Measurements from ENCODE around the gene STRN4. TPM values are rescaled to one million over a fixed set of nuclear protein-coding genes. Genes with fewer than 3 reads are reported as not detected.

STRN4 gene
- total and polyA plus RNA-seq, 12 donors, result 43.3 to 63.3 (median 50.3) TPM

DNA sequence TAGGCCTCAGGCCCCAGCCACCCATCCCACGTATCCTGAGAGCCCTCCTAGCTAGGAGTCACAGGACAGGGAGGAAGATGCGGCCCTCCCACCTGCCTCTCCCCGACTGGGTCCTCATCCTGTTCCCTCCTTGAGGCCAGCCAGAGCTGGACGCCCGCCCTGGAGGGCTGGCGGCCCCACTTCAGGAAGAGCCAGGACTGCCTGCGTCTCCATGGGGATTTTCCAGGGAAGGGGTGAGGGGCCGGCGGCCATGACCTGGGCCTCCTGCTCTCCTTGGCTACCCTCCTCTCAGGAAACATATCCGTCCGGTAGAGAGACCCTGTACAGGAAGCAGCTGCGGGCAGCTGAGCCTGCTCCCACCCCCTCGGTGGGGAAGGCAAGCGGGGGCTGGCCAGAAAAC lies 18.0 kb downstream of the STRN4 start:
- no peaks in the 10 kb centered on the region for H3K9me3 ChIP-seq
- peak overlapping the region in 4 of 10 donors; percentile 20 to 38 (median 29) for H3K4me3 ChIP-seq
- ATAC-seq (peak; percentile 20 to 88 (median 75)), DNase-seq (peak; percentile 60 to 67)
- H3K4me1 ChIP-seq, result peaks cover 9 to 64% (median 32%) of the 10 kb centered on the region in 9 donors
- intact Hi-C loops (cut with DNase I), result loop anchor here in 7 of 10 donors (1.0 to 2.0 kb wide), 3 partner anchors 15 to 24 kb away; no protein-coding TSS in a partner anchor
- H3K27ac ChIP-seq, result peak overlapping the region in 9 of 10 donors; percentile 34 to 84 (median 77)
- 49 to 69% methylated on average over 14 of the region's 14 CpGs for WGBS, 2 donors
- H3K27me3 ChIP-seq, result no peaks in the 10 kb centered on the region
- peaks cover 4 to 100% (median 87%) of the 10 kb centered on the region in 9 donors for H3K36me3 ChIP-seq
- no peak for TF ChIP-seq CTCF (IDR thresholded peaks at IDR 0.05)

DNA sequence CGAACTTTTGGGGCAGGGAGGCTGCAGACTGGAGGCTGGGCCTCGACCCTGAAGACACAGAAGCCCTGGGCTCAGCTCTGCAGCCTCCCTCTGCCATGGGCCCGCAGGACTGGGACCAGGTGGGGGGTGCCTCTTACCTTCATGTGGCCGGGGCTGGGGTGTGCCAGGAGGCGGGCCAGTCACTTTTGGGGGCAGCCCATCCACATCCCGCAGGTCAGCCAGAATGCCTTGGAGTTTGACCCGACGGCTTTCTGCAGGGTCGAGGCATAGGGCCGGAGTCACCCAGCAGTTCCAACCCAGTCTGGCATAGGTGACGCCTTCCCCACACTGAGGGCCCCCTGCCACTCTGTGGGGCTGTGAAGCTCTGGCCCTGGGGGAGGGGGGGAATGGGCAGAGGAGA lies 18.5 kb downstream of the STRN4 start:
- peak overlapping the region in 9 of 10 donors; percentile 34 to 84 (median 77) for H3K27ac ChIP-seq
- no peak for DNase-seq
- peaks cover 9 to 60% (median 32%) of the 10 kb centered on the region in 9 donors for H3K4me1 ChIP-seq
- TF ChIP-seq CTCF (IDR thresholded peaks at IDR 0.05), result no peak
- intact Hi-C loops (cut with DNase I), result loop anchor here in 7 of 10 donors (1.0 to 2.0 kb wide), 3 partner anchors 14 to 23 kb away; no protein-coding TSS in a partner anchor
- H3K36me3 ChIP-seq, result peaks cover 6 to 100% (median 87%) of the 10 kb centered on the region in 9 donors
- peak in 1 of 8 donors; percentile 1 for ATAC-seq
- no peaks in the 10 kb centered on the region for H3K27me3 ChIP-seq
- 70 to 73% methylated on average over 11 of the region's 11 CpGs for WGBS, 2 donors
- H3K9me3 ChIP-seq, result no peaks in the 10 kb centered on the region
- peak overlapping the region in 4 of 10 donors; percentile 20 to 38 (median 29) for H3K4me3 ChIP-seq

GRCh38 chr19:46726971-46727501 lies 19.2 kb downstream of the STRN4 start:
- H3K27ac ChIP-seq, result peak overlapping the region in 7 of 10 donors; percentile 69 to 84 (median 78)
- no peak for TF ChIP-seq CTCF (IDR thresholded peaks at IDR 0.05)
- peaks cover 6 to 100% (median 88%) of the 10 kb centered on the region in 9 donors for H3K36me3 ChIP-seq
- intact Hi-C loops (cut with DNase I), result no loop called here
- WGBS, 2 donors, result 56 to 60% methylated on average over 14 of the region's 14 CpGs
- DNase-seq, result no peak
- H3K4me3 ChIP-seq, result peak overlapping the region in 3 of 10 donors; percentile 20 to 31 (median 20)
- no peaks in the 10 kb centered on the region for H3K27me3 ChIP-seq
- no peak for ATAC-seq
- H3K4me1 ChIP-seq, result peaks cover 9 to 61% (median 32%) of the 10 kb centered on the region in 9 donors
- H3K9me3 ChIP-seq, result no peaks in the 10 kb centered on the region

DNA sequence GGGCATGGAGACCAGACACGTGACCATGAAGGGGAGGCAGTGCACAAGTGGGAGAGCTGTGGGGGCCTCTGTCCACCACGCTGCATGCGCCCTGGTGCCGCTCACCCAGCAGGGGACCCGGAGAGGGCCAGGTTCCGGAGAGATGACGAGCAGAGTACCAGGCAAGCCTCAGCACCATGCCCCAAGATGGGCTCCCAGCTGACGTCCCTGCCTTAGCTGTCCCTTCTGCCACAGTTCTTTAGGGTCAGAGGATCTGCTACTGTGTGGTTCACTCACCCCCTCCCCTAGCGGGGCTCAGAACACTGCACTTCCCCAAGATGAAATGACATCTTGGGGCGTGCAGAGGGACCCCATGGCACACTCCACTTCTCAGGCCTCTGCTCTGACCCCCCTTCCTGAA lies 19.7 kb downstream of the STRN4 start:
- DNase-seq (no peak), ATAC-seq (no peak)
- H3K27me3 ChIP-seq, result no peaks in the 10 kb centered on the region
- peaks cover 6 to 100% (median 88%) of the 10 kb centered on the region in 9 donors for H3K36me3 ChIP-seq
- H3K27ac ChIP-seq, result peak overlapping the region in 5 of 10 donors; percentile 69 to 82 (median 77)
- peak overlapping the region in 3 of 10 donors; percentile 20 to 31 (median 20) for H3K4me3 ChIP-seq
- no peaks in the 10 kb centered on the region for H3K9me3 ChIP-seq
- peaks cover 9 to 57% (median 32%) of the 10 kb centered on the region in 9 donors for H3K4me1 ChIP-seq
- intact Hi-C loops (cut with DNase I), result no loop called here
- 81 to 86% methylated on average over 10 of the region's 10 CpGs for WGBS, 2 donors
- TF ChIP-seq CTCF (IDR thresholded peaks at IDR 0.05), result no peak
